Keratinocyte (primary cell): ENCODE data around the gene OXSR1.

Experiments
- CTCF ChIP-seq, 3 experiments: IDR thresholded peaks in 1 of 3; conservative IDR thresholded peaks in 1 of 3; optimal IDR thresholded peaks in 1 of 3; 2 replicates in 2 of 3; 3 replicates in 1 of 3; pipeline versions ENCODE3 to v1.5.1; 2011; ENCODE audit warnings: low read length in 3 of 3, mild to moderate bottlenecking in 3 of 3, moderate library complexity in 2 of 3, control low read depth in 1 of 3, inconsistent platforms in 1 of 3; ENCODE audit not compliant: insufficient read depth in 2 of 3; ENCODE audit errors: extremely low read depth in 1 of 3
- EZH2 ChIP-seq: IDR thresholded peaks from one replicate; pipeline ENCODE4 v1.6.1; 2012; ENCODE audit warnings: inconsistent platforms, mild to moderate bottlenecking, low read length, moderate library complexity

DNA sequence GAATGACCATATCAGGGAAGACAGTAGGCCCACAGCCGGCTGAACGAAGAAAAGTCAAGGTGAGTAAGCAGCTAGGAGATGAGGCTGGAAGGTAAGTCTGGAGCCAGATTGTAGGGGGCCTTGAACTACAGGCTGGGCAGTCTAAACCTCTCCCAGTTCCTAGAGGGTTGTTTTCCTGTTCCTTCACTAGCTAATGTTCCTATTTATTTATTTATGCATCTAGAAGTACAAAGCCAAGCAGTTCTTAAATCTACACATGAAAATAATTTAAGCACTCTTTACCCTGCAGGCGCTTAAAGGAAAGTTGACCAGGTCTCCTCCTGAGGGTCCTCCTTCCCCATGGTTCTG lies 32.2 kb upstream of the OXSR1 start:
- TF ChIP-seq CTCF (optimal IDR thresholded peaks at IDR 0.05 in 1 of 3, IDR thresholded peaks at IDR 0.05 in 1 of 3, conservative IDR thresholded peaks at IDR 0.05 in 1 of 3; ENCODE audit: extremely low read depth in 1 of 3, insufficient read depth in 2 of 3, low read length in 3 of 3) (no peak), EZH2 (no peak)
